IMR-90 (cell line): ENCODE measurements around the gene CD209.

Experiments used
- CEBPB ChIP-seq: IDR thresholded peaks from 2 replicates; pipeline ENCODE4 v1.6.1; 2012; ENCODE audit warnings: low read depth, low read length, improper control_type of control experiment
- CHD1 ChIP-seq: IDR thresholded peaks from 2 replicates; pipeline ENCODE4 v1.6.1; 2012; ENCODE audit warnings: low read depth, low read length, improper control_type of control experiment
- ELK1 ChIP-seq: fragments of 150-350 bp; IDR thresholded peaks from 2 replicates; pipeline ENCODE4 v1.6.1; 2016; ENCODE audit warnings: low read depth, mild to moderate bottlenecking, low read length, moderate library complexity, borderline replicate concordance
- MAFK ChIP-seq: IDR thresholded peaks from 2 replicates; pipeline ENCODE4 v1.6.1; 2012; ENCODE audit warnings: low read depth, low read length, improper control_type of control experiment
- MAZ ChIP-seq: IDR thresholded peaks from 2 replicates; pipeline ENCODE4 v1.6.1; 2012; ENCODE audit warnings: low read depth, mild to moderate bottlenecking, low read length, improper control_type of control experiment, moderate library complexity, borderline replicate concordance
- MXI1 ChIP-seq: IDR thresholded peaks from 2 replicates; pipeline ENCODE4 v1.6.1; 2012; ENCODE audit warnings: low read depth, mild to moderate bottlenecking, low read length, moderate library complexity, borderline replicate concordance
- NFE2L2 ChIP-seq: fragments of 150-350 bp; IDR thresholded peaks from 2 replicates; pipeline ENCODE4 v1.6.1; 2016; ENCODE audit warnings: low read depth, mild to moderate bottlenecking, low read length
- POLR2A ChIP-seq: IDR thresholded peaks from 2 replicates; pipeline ENCODE4 v1.6.1; 2012; ENCODE audit warnings: mild to moderate bottlenecking, low read depth, low read length
- SMC3 ChIP-seq: fragments of 150-350 bp; IDR thresholded peaks from 2 replicates; pipeline ENCODE4 v1.6.1; 2016; ENCODE audit warnings: low read depth, mild to moderate bottlenecking, antibody characterized with exemption, low read length, moderate library complexity
- USF2 ChIP-seq: fragments of 150-350 bp; IDR thresholded peaks from 2 replicates; pipeline ENCODE4 v1.6.1; 2017; ENCODE audit warnings: mild to moderate bottlenecking, antibody characterized with exemption, low read length, low read depth
- TF ChIP-seq, protein P1 (sequence below): conservative IDR thresholded peaks from 2 replicates; pipeline ENCODE4 v1.5.1; 2012; ENCODE audit warnings: mild to moderate bottlenecking, low read depth, low read length, improper control_type of control experiment

GRCh38 chr19:7787141-7787540 lies 39.8 kb upstream of the CD209 start:
- TF ChIP-seq, protein P1, sequence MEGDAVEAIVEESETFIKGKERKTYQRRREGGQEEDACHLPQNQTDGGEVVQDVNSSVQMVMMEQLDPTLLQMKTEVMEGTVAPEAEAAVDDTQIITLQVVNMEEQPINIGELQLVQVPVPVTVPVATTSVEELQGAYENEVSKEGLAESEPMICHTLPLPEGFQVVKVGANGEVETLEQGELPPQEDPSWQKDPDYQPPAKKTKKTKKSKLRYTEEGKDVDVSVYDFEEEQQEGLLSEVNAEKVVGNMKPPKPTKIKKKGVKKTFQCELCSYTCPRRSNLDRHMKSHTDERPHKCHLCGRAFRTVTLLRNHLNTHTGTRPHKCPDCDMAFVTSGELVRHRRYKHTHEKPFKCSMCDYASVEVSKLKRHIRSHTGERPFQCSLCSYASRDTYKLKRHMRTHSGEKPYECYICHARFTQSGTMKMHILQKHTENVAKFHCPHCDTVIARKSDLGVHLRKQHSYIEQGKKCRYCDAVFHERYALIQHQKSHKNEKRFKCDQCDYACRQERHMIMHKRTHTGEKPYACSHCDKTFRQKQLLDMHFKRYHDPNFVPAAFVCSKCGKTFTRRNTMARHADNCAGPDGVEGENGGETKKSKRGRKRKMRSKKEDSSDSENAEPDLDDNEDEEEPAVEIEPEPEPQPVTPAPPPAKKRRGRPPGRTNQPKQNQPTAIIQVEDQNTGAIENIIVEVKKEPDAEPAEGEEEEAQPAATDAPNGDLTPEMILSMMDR: no peak
- TF ChIP-seq MXI1 (no peak), NFE2L2 (no peak), POLR2A (no peak), CHD1 (no peak), MAZ (no peak), MAFK (no peak), ELK1 (no peak), USF2 (no peak), CEBPB (no peak), SMC3 (no peak)
